HG03159 (cell line): ENCODE results near the gene FBLL1.
"Not testable (repeated sequence)": the region's sequence is repeated elsewhere in the genome, so short reads cannot be mapped to it uniquely, and the experiment has no call there.

Experiments used
- ATAC-seq: cut with Tn5 transposase; IDR thresholded peaks from one replicate; pipeline ENCODE4 v1.9.1; 2021; ENCODE audit warnings: mild to moderate bottlenecking, moderate library complexity; ENCODE audit not compliant: unreplicated experiment

The FBLL1 gene

DNA sequence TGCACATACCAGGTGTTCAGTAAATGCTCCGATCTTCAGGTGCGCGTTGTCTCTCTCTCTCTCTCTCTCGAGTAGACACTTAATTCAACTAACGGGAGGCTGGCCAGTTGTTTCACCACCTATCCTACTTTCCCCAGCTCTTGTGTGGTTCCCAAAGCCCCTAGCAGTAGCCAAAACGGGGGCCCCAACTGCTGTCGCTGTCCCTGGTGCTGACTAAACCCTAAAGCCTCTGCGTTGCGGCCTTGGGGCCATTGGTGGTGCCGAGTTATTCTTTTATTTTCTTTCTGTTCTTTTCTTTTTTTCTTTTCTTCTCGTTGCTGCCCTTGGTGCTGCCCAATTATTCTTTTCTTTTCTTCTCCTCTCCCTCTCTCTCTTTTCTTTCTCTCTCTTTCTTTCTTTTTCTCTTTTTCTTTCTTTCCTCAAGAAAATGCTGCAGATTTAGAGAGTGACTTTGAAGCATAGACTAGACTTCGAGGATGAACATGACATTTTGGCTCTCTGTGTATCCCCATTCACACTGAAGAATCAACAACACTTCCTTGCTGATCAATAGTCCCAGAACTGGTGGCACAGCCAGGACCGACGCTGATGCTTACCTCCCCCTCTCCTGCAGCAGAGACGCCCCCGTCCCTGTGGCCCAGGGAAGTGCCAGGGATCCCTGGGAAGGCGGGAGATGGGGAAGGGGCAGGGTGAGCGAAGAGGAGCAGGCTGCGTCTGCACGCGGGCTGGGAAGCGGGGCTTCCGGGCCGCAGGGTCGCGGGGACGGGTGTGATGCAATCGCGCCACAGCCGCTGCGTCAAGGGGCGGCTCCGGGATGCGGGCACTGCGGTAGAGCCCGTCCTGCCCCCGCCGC is at the start of gene FBLL1:
FBLL1 (plus strand) TSS at position 785 of the 853 bp plus-strand sequence. CDS start 200 bp downstream, outside the sequence.
- no peak for ATAC-seq

- no peak for ATAC-seq
These were observed 48.5 kb upstream of the FBLL1 start for GRCh38 chr5:168480601-168481000.

DNA sequence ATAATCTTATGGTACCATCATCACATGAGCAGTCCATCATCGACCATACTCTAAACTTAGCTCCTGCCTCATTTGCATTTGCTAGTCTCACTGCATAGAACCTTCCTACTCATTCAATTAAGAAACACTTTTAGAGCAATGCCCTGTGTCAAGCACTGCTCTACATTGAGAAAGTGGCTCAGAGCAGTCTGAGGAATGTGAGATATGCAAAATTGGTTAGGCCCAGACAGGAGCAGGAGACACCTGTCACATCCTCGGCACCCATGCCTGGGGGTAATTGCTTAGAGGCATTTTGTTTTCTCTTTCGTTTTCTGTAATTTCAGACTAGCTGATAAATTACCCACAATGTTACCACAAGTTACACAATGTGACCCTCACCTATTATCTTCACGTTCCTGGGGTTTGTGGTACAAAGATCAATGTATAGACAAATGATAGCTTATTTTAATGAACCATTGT is 47.7 kb upstream of the FBLL1 start:
- peak; percentile 97 for ATAC-seq

DNA sequence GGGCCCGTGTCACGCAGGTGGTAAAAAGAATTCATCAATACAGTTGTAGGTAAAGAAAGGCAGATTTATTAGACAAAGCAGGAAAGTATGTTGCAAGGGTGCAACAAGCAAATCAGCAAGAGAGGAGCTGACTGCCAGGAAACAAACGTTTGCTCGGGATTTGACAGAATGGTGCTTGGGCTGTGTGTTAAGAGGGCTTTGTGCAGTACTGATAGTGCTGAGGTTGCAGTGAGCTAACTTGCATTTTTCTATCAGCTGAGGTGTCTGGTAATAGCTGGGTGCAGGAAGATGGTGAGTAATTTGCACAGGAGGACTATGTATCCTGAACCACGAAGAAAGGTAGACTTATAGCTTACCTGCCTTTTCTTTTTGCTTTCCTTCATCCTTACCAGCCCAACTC is 46.7 kb upstream of the FBLL1 start:
- ATAC-seq: no peak

DNA sequence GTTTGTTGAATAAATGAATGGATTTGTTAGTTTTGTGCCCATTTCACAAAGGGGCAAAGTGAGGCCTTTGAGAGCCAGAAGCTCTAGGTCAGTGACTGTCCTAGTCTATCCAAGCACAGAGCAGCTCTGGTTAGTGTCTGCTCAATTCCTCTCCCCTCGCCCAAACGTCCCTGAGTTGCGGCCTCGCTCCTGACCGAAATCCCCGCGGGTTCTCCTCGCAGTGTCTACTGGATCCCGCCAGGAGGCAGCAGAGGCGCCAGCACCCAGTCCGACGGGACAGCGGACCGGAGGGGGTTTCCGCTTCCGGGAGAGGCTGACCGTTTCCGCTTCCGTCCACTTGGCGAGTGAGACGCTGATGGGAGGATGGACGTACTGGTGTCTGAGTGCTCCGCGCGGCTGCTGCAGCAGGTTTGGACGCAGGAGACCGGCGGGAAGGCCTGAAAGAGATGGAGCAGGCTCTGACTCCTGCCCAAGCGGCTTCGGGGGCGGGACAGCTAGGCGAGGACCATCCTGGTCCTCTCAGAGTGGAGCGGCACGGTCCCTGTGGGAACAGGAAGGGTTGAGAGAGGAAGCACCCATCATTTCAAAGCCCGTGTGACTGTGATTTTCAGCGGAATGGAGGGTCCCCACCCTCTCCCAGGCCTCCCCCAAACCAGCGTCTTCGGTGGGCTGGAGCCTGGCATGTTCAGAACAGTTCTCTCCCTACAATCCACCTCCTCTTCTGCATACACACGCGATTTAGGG is 42.8 kb upstream of the FBLL1 start, which contains the start of gene RARS1:
RARS1 (plus strand) TSS at position 336 of the 744 bp plus-strand sequence; CDS start at position 364, 28 bp downstream.
- ATAC-seq: peak; percentile 80

- ATAC-seq: no peak
These were observed 40.0 kb upstream of the FBLL1 start for GRCh38 chr5:168489059-168489458.

DNA sequence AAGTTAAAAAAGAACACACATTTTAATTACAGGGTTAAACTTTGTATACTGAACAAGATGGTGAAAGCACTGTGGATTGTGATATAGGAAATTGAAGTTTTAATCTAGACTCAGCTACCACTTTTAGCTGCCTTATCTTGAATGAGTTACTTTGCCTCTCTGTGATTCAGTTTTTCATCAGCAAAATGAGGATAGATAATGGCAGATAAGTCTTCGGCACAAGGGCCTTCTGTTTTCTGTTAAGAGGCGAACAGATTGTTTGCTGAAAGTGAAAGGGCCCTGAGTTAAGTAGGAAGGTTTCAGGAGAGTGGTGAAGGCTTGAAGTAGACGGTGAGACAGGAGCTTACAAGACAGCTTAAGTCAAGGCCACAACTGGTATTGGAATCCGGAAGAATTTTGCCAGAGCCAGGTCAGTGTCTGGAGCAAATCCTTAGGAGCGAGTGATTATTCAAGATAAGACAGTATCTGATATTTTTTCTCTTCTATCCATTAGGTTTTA is 35.0 kb upstream of the FBLL1 start:
- no peak for ATAC-seq

DNA sequence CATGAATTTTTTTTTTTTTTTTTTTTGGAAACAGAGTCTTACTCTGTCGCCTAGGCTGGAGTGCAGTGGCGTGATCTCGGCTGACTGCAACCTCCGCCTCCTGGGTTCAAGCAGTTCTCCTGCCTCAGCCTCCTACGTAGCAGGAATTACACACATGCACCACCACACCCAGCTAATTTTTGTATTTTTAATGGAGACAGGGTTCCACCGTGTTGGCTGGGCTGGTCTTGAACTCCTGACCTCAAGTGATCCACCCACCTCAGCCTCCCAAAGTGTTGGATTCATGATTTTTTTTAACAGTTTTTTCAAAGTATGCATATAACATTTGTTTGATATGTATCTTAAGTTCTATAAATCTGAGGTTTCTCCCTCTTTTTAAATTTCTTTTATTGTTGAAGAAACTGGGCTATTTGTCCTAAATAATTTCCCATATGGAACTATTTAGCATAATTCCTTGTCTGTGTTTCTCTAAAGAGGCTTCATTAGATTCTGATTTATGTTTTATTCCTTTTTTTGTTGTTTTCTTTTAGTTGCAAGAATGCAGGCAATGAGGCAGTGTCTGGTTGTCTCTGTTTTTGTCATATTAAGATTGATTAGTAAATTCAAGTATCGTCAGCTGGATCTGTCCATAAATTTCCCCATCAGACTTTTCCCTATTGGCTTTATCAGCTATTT is 26.4 kb upstream of the FBLL1 start:
- ATAC-seq: no peak

GRCh38 chr5:168513861-168514428 is 15.2 kb upstream of the FBLL1 start:
- no peak for ATAC-seq

DNA sequence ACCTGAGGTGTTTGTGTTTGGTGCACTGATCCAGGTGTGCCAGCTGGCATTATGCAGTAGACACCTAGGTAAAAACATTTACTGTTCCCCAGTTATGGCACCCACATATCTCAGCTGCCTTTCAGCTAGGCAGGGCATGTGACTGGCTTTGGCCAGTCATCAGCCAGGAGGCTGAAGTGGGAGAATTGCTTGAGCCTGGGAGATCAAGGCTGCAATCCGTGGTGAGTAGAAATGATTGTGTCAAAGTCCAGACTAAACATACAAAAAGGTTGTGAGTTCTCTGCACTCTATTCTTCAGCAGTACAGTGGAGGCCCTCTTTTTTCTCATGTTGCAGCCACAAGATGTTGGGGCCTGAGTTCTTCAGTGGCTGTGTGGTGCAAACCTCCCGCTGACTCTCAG is 3.2 kb upstream of the FBLL1 start:
- ATAC-seq: no peak

DNA sequence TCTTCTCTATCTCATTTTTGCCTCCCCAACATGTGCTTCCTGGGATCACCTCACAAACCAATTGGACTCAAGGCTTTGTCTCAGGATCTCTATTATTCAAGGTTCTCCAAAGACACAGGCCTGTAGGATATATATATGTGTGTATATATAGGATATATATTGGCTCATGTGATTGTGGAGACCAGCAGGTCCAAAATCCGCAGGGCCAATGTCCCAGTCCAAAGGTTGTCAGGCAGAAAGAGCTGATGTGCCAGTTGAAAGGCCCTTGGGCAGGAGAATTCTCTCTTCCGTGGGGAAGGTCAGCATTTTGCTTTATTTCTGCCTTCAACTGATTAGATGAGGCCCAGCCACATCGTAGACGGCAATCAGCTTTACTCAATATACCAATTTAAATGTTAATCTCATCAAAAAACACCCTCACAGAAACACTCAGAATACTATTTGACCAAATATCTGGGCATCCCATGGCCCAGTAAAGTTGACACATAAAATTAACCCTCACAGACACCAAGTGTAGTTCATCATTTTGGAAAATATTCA is 1.3 kb upstream of the FBLL1 start:
- no peak for ATAC-seq

DNA sequence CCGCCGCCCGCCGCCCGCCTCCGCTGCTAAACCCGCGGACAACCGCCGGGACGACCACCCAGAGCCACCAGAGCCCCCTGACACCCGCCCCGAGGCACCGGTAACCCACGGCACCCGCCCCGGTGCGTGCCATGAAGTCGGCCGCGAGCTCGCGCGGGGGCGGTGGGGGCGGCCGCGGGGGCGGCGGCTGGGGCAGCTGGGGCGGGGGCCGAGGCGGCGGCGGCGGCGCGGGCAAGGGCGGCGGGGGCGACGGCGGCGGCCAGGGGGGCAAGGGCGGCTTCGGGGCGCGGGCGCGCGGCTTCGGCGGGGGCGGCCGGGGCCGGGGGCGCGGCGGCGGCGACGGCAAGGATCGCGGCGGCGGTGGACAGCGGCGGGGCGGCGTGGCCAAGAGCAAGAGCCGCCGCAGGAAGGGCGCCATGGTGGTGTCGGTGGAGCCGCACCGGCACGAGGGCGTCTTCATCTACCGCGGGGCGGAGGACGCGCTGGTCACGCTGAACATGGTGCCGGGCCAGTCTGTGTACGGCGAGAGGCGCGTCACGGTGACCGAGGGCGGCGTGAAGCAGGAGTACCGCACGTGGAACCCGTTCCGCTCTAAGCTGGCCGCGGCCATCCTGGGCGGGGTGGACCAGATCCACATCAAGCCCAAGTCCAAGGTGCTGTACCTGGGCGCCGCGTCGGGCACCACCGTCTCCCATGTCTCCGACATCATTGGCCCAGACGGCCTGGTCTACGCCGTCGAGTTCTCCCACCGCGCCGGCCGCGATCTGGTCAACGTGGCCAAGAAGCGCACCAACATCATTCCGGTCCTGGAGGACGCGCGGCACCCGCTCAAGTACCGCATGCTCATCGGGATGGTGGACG is 499 bp downstream of the FBLL1 start:
- no peak for ATAC-seq

DNA sequence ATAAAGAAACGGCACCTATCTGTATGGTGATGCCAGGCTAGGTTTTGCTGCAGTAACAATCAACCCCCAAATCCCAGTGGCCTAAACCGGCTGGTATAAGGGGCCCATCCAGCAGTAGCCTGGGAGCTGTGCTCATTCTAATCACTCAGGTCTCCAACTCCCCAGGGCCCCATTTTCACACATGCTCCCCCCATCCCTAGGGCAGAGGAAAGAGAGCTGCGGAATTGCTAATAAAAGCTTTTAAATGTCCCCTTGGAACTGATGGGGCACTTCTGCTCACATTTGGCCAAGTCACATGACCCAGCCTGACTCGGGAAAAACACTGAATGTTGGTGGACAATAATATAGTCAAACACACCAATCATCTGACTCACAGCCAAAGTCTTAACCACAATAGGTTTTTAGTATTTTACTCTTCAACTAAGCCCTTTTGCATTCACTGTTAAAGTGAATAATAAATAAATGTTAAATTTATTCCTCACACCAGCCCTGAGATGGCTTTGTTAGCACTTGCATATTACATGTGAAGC is 1.6 kb downstream of the FBLL1 start:
- ATAC-seq: no peak

DNA sequence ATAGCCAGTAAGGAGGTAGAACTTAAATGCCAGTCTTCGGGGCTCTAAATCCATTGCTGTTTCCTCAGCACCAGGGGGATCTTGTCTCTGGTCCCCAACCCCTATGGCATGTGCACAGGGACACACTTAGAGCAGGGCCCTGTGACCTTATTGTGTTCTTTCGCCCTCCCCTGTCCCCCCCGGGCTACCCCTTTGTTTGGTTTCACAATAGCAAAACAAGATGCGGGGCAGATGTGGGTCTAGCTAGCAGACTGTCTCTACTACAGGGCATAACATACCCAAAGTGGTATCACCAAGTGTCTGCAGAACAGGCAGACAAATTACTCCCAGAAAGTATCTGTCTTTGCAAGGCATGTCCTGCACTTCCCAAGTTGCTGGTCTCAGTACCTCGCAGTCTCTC is 2.1 kb downstream of the FBLL1 start:
- no peak for ATAC-seq

GRCh38 chr5:168531987-168532864 is 3.1 kb downstream of the FBLL1 start:
- no peak for ATAC-seq

- not testable (repeated sequence) for ATAC-seq
These were observed 5.2 kb downstream of the FBLL1 start for GRCh38 chr5:168534351-168534750.

DNA sequence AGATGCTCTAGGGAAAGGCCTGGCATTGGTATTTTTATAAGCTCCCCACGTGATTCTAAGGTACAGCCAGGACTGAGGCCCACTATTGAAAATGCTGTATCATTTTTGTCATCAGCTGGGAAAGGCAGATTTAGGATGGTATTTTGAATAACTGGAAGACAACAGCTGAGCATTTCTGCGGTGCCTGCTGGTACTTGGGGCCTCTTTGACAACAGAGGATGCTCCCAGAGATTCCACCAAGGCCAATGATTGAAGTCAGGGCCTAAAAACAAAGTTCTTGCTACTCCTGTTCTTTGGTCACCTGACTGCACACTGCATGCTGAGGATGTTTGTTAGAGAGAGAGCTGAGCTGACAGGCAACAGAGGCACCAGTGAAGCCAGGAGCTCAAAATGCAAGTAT is 8.1 kb downstream of the FBLL1 start:
- ATAC-seq: no peak

DNA sequence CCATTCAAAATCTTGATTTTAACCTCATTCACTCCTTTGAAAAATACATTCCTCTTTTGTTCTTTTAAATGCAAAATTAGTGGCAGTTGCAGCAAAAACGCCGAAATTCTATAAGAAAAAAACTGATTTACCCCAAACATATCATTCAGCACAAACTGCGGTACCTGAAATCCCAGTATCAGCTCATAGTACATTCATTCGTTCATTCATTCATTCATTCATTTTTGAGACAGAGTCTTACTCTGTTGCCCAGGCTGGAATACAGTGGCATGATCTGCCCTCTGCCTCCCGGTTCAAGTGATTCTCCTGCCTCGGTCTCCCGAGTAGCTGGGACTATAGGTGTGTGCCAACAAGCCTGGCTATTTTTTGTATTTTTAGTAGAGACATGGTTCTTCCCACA is 20.4 kb downstream of the FBLL1 start:
- no peak for ATAC-seq
